GM06990 (cell line): ENCODE measurements around the gene GLTP.

Experiments used
- DNase-seq: peaks from one replicate; pipeline ENCODE4 v3.0.0-alpha.2; 2011; ENCODE audit not compliant: insufficient read length; ENCODE audit errors: extremely low read depth
- H3K27me3 ChIP-seq: replicated peaks from 2 replicates; pipeline ENCODE4 v1.6.0; 2011; ENCODE audit warnings: low read length; ENCODE audit not compliant: control insufficient read depth, insufficient read depth
- H3K36me3 ChIP-seq: 2 replicates; pipeline ENCODE4 v1.5.1; 2011; ENCODE audit warnings: low read length; ENCODE audit not compliant: control insufficient read depth, insufficient read depth
- H3K4me3 ChIP-seq: replicated peaks from 2 replicates; pipeline ENCODE4 v1.5.1; 2011; ENCODE audit warnings: low read depth, mild to moderate bottlenecking, control low read depth, low read length
- CTCF ChIP-seq: IDR thresholded peaks from 2 replicates; pipeline ENCODE4 v1.5.1; 2011; ENCODE audit warnings: low read length, control low read depth, mild to moderate bottlenecking, inconsistent platforms; ENCODE audit not compliant: insufficient read depth, poor library complexity, severe bottlenecking

The GLTP gene

DNA sequence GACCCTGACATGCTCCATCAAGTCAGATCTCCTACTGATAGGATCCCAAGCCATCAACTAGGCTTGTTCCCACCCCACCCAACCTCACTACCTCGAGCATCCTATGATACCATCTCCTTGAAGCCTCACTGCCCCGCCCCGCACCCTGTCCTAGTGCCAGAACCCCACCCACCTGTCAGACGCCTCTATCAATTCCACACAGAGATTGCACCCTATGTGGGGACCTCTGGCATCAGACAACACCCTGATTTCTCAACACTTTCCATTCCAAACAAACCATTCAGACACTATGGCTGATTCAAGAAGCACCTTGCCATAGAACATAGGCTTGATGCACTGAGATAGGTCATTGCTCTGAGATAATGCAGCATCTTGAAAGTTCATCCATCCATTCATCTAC lies 3.1 kb upstream of the GLTP start:
- TF ChIP-seq CTCF, result no peak
- H3K4me3 ChIP-seq, result no peak overlapping the region
- H3K36me3 ChIP-seq, result no peaks in the 10 kb centered on the region
- DNase-seq, result no peak
- H3K27me3 ChIP-seq, result no peaks in the 10 kb centered on the region

DNA sequence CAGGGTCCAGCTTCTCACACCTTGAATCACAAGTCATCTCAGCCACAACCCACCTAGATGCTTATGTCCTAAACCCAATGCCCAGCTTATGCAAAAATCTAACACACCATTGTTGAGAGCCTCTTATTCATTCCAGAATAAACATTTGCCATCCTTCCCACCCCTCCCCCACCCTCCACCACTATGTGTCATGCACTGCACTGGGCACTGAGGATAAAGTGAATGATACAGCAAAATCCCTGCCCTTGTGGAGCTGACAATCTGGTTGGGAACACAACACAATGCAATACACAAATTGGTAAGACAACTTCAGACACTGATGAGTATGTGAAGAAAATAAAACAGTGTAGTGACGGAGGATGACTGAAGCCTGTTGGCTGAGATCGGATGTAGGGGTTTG lies 1.4 kb upstream of the GLTP start:
- DNase-seq, result no peak
- Histone ChIP-seq H3K27me3 (no peaks in the 10 kb centered on the region), H3K4me3 (no peak overlapping the region)

GRCh38 chr12:109880938-109881337 lies 597 bp upstream of the GLTP start:
- no peak for DNase-seq
- H3K4me3 ChIP-seq, result peak overlapping the region; percentile 71
- H3K27me3 ChIP-seq, result no peaks in the 10 kb centered on the region
- no peaks in the 10 kb centered on the region; the same call in 1 of the 2 replicates for H3K36me3 ChIP-seq
- no peak for TF ChIP-seq CTCF

More for the DNA sequence above, 1.4 kb upstream of the GLTP start:
- no peak for TF ChIP-seq CTCF
- no peaks in the 10 kb centered on the region; the same call in 1 of the 2 replicates for H3K36me3 ChIP-seq

DNA sequence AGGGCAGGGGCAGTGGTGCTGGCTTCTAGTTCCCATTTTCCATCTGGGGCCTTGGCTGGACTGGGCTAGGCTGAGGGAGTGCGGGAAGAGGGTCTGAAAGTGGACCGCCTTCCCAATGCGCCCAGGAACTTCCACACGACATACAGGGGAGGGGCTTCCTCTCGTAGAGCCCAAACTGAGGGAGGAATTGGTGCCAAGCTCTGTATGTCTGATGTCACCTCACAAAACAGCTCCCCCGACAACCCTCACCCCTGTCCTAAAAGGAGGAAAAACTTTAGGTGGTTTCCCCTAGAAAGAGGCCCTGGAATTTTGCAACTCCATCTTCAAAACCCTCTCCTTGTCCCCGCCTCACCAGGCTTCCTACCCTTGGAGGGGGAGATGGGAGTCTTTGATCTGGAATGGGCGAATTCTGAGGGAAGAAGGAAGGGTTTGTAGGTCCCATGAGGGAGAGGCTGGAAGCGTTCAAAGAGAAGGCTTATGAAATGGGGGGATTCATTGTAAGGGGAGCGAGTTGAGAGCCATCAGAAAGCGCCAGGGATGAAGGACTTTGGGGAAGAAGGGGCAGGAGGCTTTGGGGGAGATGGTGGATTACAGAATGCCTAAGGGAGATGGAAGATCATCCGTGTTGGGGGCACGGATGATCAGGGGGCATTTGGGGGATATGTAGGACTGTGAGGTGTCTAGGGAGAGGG lies 844 bp downstream of the GLTP start:
- Histone ChIP-seq H3K36me3 (no peaks in the 10 kb centered on the region; the same call in 1 of the 2 replicates), H3K27me3 (no peaks in the 10 kb centered on the region), H3K4me3 (peak overlapping the region; percentile 90)
- TF ChIP-seq CTCF, result no peak
- no peak for DNase-seq

DNA sequence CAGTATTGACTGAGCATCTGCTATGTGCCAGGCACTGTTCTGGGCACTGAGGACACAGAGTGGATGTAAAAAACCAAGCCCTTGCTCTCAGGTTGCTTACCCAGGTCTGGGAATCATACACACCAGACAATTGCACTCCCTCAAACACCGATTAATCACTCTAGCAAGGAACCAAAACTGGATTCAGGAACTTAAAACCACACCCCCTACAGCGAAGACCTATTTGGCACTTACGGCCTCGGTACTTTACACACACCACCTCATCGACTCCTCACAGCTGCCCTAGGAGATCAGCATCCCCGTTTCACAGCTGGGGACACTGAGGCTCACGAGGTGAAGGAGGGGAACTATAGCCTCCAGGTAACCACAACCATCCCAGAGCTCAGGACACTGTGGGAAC lies 1.6 kb downstream of the GLTP start:
- Histone ChIP-seq H3K4me3 (peak overlapping the region; percentile 21), H3K36me3 (no peaks in the 10 kb centered on the region; the same call in 1 of the 2 replicates), H3K27me3 (no peaks in the 10 kb centered on the region)
- no peak for DNase-seq
- TF ChIP-seq CTCF, result no peak

DNA sequence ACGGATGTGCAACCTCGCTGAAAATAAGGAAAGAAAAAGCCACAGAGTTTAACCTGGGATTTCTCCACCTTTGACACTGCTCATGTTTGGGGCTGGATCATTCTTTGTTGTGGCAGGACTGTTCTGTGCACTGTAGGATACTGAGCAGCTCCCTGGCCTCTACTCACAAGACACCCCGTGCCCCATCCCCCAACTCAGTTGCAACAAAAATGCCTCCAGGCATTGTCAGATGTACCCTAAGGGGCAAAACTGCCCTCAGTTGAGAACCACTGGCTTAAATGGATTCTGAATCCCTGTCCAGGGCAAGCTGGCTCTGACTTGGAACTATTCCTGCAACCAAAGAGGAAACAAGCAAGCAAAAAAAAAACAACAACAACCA lies 2.1 kb downstream of the GLTP start:
- no peaks in the 10 kb centered on the region; the same call in 1 of the 2 replicates for H3K36me3 ChIP-seq
- H3K27me3 ChIP-seq, result no peaks in the 10 kb centered on the region
- DNase-seq, result no peak
- no peak overlapping the region for H3K4me3 ChIP-seq
- no peak for TF ChIP-seq CTCF
